ENCODE measurements around the gene DIP2C. TPM values are rescaled to one million over a fixed set of nuclear protein-coding genes. Genes with fewer than 3 reads are reported as not detected.

Gene DIP2C
- total RNA-seq, 3 donors from 2014 or later = 17.1 to 48.2 (median 20.3) TPM

GRCh38 chr10:329361-330099 lies 359.9 kb downstream of the DIP2C start:
- peak; percentile 75 to 86 for DNase-seq (ENCODE audit: low spot score in 2 of 2)
- intact Hi-C loops (cut with DNase I; ENCODE audit: low total_unique reads) = no loop called here
- Histone ChIP-seq H3K4me1 (no peaks in the 10 kb centered on the region), H3K27me3 (no peaks in the 10 kb centered on the region), H3K9me3 (no peaks in the 10 kb centered on the region), H3K4me3 (peak overlapping the region in 2 of 3 donors; percentile 20 to 45), H3K27ac (peak overlapping the region; percentile 20 to 73), H3K36me3 (no peaks in the 10 kb centered on the region)
- TF ChIP-seq POLR2A (IDR thresholded peaks at IDR 0.05) = no peak
- TF ChIP-seq CTCF (IDR thresholded peaks at IDR 0.05) = peak in 1 of 3 donors; percentile 2
- peak in 1 of 3 donors; percentile 25 for TF ChIP-seq POLR2AphosphoS5 (IDR thresholded peaks at IDR 0.05)

- intact Hi-C loops (cut with DNase I; ENCODE audit: low total_unique reads) = no loop called here
- Histone ChIP-seq H3K36me3 (no peaks in the 10 kb centered on the region), H3K4me1 (no peaks in the 10 kb centered on the region), H3K9me3 (no peaks in the 10 kb centered on the region), H3K27me3 (no peaks in the 10 kb centered on the region), H3K4me3 (no peak overlapping the region), H3K27ac (no peak overlapping the region)
- no peak for DNase-seq (ENCODE audit: low spot score in 2 of 2)
- TF ChIP-seq CTCF (IDR thresholded peaks at IDR 0.05) (no peak), POLR2A (IDR thresholded peaks at IDR 0.05) (no peak), POLR2AphosphoS5 (IDR thresholded peaks at IDR 0.05) (no peak)
Observed at GRCh38 chr10:327889-328852, 361.3 kb downstream of the DIP2C start.

- no peak for DNase-seq (ENCODE audit: low spot score in 2 of 2)
- no peaks in the 10 kb centered on the region for H3K4me1 ChIP-seq
- H3K9me3 ChIP-seq = no peaks in the 10 kb centered on the region
- no peak for TF ChIP-seq POLR2AphosphoS5 (IDR thresholded peaks at IDR 0.05)
- TF ChIP-seq POLR2A (IDR thresholded peaks at IDR 0.05) = no peak
- TF ChIP-seq CTCF (IDR thresholded peaks at IDR 0.05) = no peak
- no peaks in the 10 kb centered on the region for H3K27me3 ChIP-seq
- no peaks in the 10 kb centered on the region for H3K36me3 ChIP-seq
- H3K4me3 ChIP-seq = no peak overlapping the region
- intact Hi-C loops (cut with DNase I; ENCODE audit: low total_unique reads) = no loop called here
- H3K27ac ChIP-seq = no peak overlapping the region
Observed at GRCh38 chr10:326894-327635, 362.4 kb downstream of the DIP2C start.

- Histone ChIP-seq H3K27me3 (no peaks in the 10 kb centered on the region), H3K27ac (no peak overlapping the region), H3K4me1 (no peaks in the 10 kb centered on the region), H3K9me3 (no peaks in the 10 kb centered on the region), H3K4me3 (no peak overlapping the region), H3K36me3 (no peaks in the 10 kb centered on the region)
- no peak for DNase-seq (ENCODE audit: low spot score in 2 of 2)
- intact Hi-C loops (cut with DNase I; ENCODE audit: low total_unique reads) = no loop called here
- no peak for TF ChIP-seq POLR2A (IDR thresholded peaks at IDR 0.05)
- no peak for TF ChIP-seq POLR2AphosphoS5 (IDR thresholded peaks at IDR 0.05)
- no peak for TF ChIP-seq CTCF (IDR thresholded peaks at IDR 0.05)
Observed at GRCh38 chr10:326350-326749, 363.1 kb downstream of the DIP2C start.
